HG03097 (cell line): ENCODE data around the gene GAA.
A peak's percentile ranks its signal among the peaks of the same experiment; 100 is the strongest.
"Not testable (repeated sequence)": the region's sequence is repeated elsewhere in the genome, so short reads cannot be mapped to it uniquely, and the experiment has no call there.

Experiments used
- ATAC-seq: cut with Tn5 transposase; IDR thresholded peaks from one replicate; pipeline ENCODE4 v1.9.1; 2021; ENCODE audit not compliant: unreplicated experiment, low FRiP score

GAA gene

GRCh38 chr17:80138856-80139426, 37.6 kb downstream of the GAA start:
- ATAC-seq: no peak

- no peak for ATAC-seq
Observed at GRCh38 chr17:80141463-80142165, 40.2 kb downstream of the GAA start.

GRCh38 chr17:80142929-80143328, 41.5 kb downstream of the GAA start:
- no peak for ATAC-seq

GRCh38 chr17:80145076-80146075, 44.0 kb downstream of the GAA start:
- ATAC-seq: no peak

- ATAC-seq: peak; percentile 4
Observed at GRCh38 chr17:80146121-80147034, 45.0 kb downstream of the GAA start.

GRCh38 chr17:80147035-80147822, 45.8 kb downstream of the GAA start, which contains the start of gene EIF4A3:
EIF4A3 (minus strand) TSS chr17:80147128; CDS start chr17:80146961, 167 bp downstream.
- peak; percentile 90 for ATAC-seq

GRCh38 chr17:80151333-80151732, 50.0 kb downstream of the GAA start:
- ATAC-seq: no peak

- no peak for ATAC-seq
Observed at GRCh38 chr17:80152081-80152702, 50.8 kb downstream of the GAA start.

- peak; percentile 61 for ATAC-seq
Observed at GRCh38 chr17:80153004-80153403, 51.6 kb downstream of the GAA start.

- ATAC-seq: no peak
Observed at GRCh38 chr17:80154166-80154565, 52.8 kb downstream of the GAA start.

- not testable (repeated sequence) for ATAC-seq
Observed at GRCh38 chr17:80155600-80155999, 54.2 kb downstream of the GAA start.

- no peak for ATAC-seq
Observed at GRCh38 chr17:80158846-80159245, 57.5 kb downstream of the GAA start.

GRCh38 chr17:80160536-80160935, 59.2 kb downstream of the GAA start:
- ATAC-seq: no peak

GRCh38 chr17:80163336-80163735, 62.0 kb downstream of the GAA start:
- no peak for ATAC-seq

GRCh38 chr17:80164185-80164584, 62.8 kb downstream of the GAA start:
- ATAC-seq: no peak

- ATAC-seq: no peak
Observed at GRCh38 chr17:80166446-80166845, 65.1 kb downstream of the GAA start.

GRCh38 chr17:80168371-80168770, 67.0 kb downstream of the GAA start:
- ATAC-seq: no peak

GRCh38 chr17:80169107-80169506, 67.7 kb downstream of the GAA start:
- ATAC-seq: no peak
